ENCODE data around the gene NDUFAF2. TPM values are rescaled to one million over a fixed set of nuclear protein-coding genes. Genes with fewer than 3 reads are reported as not detected.

NDUFAF2 gene
- total RNA-seq, 1 donor from 2014 or later, result 20.0 TPM

DNA sequence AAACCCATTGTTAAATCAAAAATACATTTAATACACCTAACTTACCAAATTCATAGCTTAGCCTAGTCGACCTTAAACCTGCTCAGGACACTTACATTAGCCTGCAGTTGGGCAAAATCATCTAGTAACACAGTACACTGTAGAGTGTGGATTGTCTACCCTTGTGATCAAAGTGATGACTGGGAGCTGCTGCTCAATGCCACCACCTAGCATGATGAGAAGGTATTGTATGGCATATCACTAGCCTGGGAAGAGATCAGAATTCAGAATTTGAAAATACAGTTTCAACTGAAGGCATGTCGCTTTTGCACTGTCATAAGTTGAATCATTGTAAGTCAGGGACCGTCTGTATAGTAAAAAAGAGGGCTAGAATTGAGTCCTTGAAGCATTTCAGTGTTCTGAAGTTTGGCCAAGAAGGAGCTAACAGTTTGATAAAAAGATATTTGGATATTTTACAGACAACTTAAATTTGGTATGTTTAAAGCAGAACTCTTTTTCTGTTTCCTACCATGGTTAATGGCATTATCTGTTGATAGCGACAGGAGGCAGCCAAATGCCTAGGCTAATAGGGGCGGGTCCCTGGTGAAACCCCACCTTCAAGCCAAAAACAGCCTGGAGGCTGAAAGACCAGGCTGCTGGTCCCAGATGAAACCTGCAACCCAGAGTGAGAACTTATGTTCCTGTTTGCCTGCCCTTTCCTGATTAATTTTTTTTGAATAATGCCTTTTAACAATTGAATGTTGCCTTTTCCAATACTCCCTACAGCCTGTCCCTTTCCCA is 194.3 kb downstream of the NDUFAF2 start:
- TF ChIP-seq, protein P1, sequence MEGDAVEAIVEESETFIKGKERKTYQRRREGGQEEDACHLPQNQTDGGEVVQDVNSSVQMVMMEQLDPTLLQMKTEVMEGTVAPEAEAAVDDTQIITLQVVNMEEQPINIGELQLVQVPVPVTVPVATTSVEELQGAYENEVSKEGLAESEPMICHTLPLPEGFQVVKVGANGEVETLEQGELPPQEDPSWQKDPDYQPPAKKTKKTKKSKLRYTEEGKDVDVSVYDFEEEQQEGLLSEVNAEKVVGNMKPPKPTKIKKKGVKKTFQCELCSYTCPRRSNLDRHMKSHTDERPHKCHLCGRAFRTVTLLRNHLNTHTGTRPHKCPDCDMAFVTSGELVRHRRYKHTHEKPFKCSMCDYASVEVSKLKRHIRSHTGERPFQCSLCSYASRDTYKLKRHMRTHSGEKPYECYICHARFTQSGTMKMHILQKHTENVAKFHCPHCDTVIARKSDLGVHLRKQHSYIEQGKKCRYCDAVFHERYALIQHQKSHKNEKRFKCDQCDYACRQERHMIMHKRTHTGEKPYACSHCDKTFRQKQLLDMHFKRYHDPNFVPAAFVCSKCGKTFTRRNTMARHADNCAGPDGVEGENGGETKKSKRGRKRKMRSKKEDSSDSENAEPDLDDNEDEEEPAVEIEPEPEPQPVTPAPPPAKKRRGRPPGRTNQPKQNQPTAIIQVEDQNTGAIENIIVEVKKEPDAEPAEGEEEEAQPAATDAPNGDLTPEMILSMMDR (IDR thresholded peaks at IDR 0.05), result no peak
- DNase-seq, result no peak
- Histone ChIP-seq H3K4me1 (no peaks in the 10 kb centered on the region), H3K4me3 (no peak overlapping the region), H3K27me3 (ENCODE audit: low read depth) (no peaks in the 10 kb centered on the region), H3K27ac (no peak overlapping the region), H3K9me3 (no peaks in the 10 kb centered on the region), H3K36me3 (no peaks in the 10 kb centered on the region)
- intact Hi-C loops (cut with DNase I), result no loop called here
- ATAC-seq, result no peak

DNA sequence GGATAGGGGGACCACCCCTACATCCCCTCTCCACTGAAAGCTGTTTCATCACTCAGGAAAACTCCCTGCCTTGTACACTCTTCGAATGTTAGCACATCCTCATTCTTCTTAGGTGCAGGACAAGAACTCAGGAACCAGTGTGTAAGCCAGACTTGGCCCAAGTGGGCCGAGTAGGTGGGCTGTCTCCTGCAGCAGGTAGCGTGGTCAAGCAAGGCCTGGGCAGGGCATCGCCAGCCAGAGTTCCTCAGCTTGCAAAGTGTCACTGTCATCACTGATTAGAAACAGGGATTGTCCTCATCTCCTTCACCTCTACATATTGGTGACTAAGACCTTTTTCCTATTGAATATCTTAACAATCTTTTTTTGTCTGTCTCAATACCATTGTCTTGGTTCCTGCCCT is 194.9 kb downstream of the NDUFAF2 start:
- Histone ChIP-seq H3K9me3 (no peaks in the 10 kb centered on the region), H3K4me1 (no peaks in the 10 kb centered on the region), H3K4me3 (no peak overlapping the region), H3K36me3 (no peaks in the 10 kb centered on the region), H3K27ac (no peak overlapping the region), H3K27me3 (ENCODE audit: low read depth) (no peaks in the 10 kb centered on the region)
- intact Hi-C loops (cut with DNase I), result no loop called here
- TF ChIP-seq, protein P1 (IDR thresholded peaks at IDR 0.05), result no peak
- ATAC-seq, result no peak
- no peak for DNase-seq

DNA sequence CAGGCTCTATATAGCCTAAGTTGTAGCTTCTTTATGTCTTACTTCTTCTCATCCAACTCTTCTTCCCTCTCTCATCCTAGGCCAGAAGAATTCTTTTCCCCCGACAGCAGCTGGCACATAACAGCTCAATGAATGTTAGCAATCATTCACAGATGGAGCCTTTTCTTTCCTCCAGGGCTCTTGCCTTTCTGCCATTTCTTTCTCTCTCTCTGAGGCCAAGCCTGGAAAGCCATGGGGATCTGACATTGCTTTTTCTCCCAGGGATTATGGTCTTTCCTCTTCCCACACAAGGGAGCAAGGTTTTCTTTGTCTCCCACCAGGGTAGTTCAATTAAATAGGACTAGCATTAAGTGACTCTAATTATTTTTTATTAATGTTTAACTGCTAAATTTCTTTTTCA is 196.8 kb downstream of the NDUFAF2 start:
- intact Hi-C loops (cut with DNase I), result no loop called here
- H3K27me3 ChIP-seq (ENCODE audit: low read depth), result no peaks in the 10 kb centered on the region
- ATAC-seq (no peak), DNase-seq (no peak)
- TF ChIP-seq, protein P1 (IDR thresholded peaks at IDR 0.05), result no peak
- H3K4me1 ChIP-seq, result no peaks in the 10 kb centered on the region
- no peaks in the 10 kb centered on the region for H3K36me3 ChIP-seq
- no peak overlapping the region for H3K27ac ChIP-seq
- H3K9me3 ChIP-seq, result no peaks in the 10 kb centered on the region
- H3K4me3 ChIP-seq, result no peak overlapping the region

DNA sequence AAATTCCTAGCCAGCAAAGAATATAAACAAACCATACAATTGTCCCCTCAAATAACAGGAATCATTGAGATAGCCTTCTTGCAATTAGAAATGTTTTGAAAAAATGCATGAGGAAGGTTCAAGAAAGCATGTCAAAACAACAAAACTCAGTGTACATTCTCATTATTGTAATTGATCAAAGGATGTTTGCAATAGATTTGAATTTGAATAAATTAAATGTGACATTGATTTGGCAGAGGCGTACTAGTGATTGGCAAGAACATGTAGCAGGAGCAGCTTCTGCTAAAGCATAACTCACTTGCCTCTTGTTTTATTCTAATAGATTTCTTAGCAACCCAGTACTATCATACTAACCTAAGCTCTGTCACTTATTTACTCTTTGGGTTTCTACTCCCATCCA is 197.4 kb downstream of the NDUFAF2 start:
- DNase-seq (no peak), ATAC-seq (no peak)
- H3K4me3 ChIP-seq, result no peak overlapping the region
- no peaks in the 10 kb centered on the region for H3K36me3 ChIP-seq
- no peaks in the 10 kb centered on the region for H3K4me1 ChIP-seq
- intact Hi-C loops (cut with DNase I), result no loop called here
- H3K9me3 ChIP-seq, result no peaks in the 10 kb centered on the region
- H3K27me3 ChIP-seq (ENCODE audit: low read depth), result no peaks in the 10 kb centered on the region
- TF ChIP-seq, protein P1 (IDR thresholded peaks at IDR 0.05), result no peak
- H3K27ac ChIP-seq, result no peak overlapping the region

DNA sequence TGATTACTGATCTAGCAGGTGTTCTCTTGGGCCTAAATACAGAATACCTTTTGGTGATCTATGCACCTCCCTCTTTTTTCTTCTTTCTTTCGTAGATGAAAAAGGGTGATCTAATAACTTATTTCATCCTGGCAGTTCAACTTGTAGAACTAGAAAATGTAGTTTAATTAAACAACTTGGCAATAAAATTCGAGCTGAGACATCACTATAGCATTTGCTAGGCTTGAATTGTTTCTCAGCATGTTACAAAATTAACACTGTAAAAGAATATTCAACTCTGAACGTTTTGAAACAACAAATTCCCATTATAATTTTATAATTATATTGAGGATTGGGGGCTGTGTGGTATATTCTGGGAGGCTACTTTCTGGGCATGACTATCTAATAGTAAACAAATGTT is 197.8 kb downstream of the NDUFAF2 start:
- ATAC-seq, result no peak
- Histone ChIP-seq H3K27me3 (ENCODE audit: low read depth) (no peaks in the 10 kb centered on the region), H3K4me3 (no peak overlapping the region), H3K9me3 (no peaks in the 10 kb centered on the region), H3K36me3 (no peaks in the 10 kb centered on the region), H3K4me1 (no peaks in the 10 kb centered on the region), H3K27ac (no peak overlapping the region)
- TF ChIP-seq, protein P1 (IDR thresholded peaks at IDR 0.05), result no peak
- intact Hi-C loops (cut with DNase I), result no loop called here
- DNase-seq, result no peak
